ENCODE measurements around the gene ANKRD18A.

DNA sequence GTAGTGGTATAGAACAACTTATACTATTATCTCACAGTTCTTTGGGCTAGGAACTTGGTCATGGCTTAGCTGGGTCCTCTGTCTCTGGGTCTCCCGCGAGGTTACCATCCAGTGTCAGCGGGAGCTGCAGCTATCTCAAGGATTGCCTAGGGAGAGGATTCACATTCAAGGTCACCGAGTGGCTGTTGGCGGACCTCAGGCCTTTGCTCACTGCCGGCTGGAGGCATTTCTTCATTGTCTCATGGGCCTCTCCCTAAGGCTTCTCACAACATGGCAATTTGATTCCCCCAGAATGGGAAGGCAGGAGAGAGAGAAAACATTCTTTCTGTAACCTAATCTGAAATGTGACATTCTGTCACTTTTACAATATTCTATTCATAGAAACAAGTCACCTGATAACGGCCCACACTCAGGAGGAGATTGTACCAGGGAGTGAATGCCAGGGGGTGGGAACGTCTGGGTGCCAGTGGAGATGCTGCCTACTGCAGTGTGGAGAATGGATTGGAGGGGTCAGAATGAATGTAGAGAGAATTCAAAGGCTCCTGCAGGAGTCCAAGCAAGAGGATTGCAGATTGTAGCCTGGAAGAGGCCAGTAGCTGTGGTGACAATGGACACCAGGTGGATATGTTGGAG, 29.5 kb upstream of the ANKRD18A start:
- TF ChIP-seq POLR2AphosphoS5 (IDR thresholded peaks at IDR 0.05; ENCODE audit: low read depth, low read length) (no peak), POLR2A (IDR thresholded peaks at IDR 0.05; ENCODE audit: low read depth, low read length) (no peak), TAF1 (IDR thresholded peaks at IDR 0.05; ENCODE audit: borderline replicate concordance, low read depth, low read length) (no peak)
